Osteocyte (in vitro differentiated cells): ENCODE results near the gene DALRD3. TPM values are rescaled to one million over a fixed set of nuclear protein-coding genes. Genes with fewer than 3 reads are reported as not detected.
A peak's percentile ranks its signal among the peaks of the same experiment; 100 is the strongest.

Experiments
- DNase-seq: peaks from one replicate; pipeline ENCODE4 v3.0.0; 2021; ENCODE audit warnings: mixed read lengths; ENCODE audit not compliant: unreplicated experiment; ENCODE audit errors: extremely low spot score
- H3K27ac Mint-ChIP-seq: one replicate; pipeline ENCODE4 v1.8.0; 2021; ENCODE audit warnings: mild to moderate bottlenecking, mixed read lengths; ENCODE audit not compliant: unreplicated experiment
- H3K27me3 Mint-ChIP-seq: one replicate; pipeline ENCODE4 v1.8.0; 2021; ENCODE audit warnings: mixed read lengths; ENCODE audit not compliant: unreplicated experiment
- H3K36me3 Mint-ChIP-seq: one replicate; pipeline ENCODE4 v1.8.0; 2021; ENCODE audit warnings: mixed read lengths; ENCODE audit not compliant: unreplicated experiment
- H3K4me1 Mint-ChIP-seq: one replicate; pipeline ENCODE4 v1.8.0; 2021; ENCODE audit warnings: mixed read lengths; ENCODE audit not compliant: unreplicated experiment
- H3K4me3 Mint-ChIP-seq: one replicate; pipeline ENCODE4 v1.8.0; 2021; ENCODE audit warnings: mild to moderate bottlenecking, moderate library complexity, mixed read lengths; ENCODE audit not compliant: unreplicated experiment
- H3K9me3 Mint-ChIP-seq: one replicate; pipeline ENCODE4 v1.8.0; 2021; ENCODE audit warnings: mixed read lengths; ENCODE audit not compliant: unreplicated experiment
- total RNA-seq: library from RNA; stranded (reverse); gene quantifications from 2 replicates; pipeline ENCODE4 v1.2.1, GENCODE V29; 2021
- TF ChIP-seq, protein P1 (sequence below): fragments of 200-600 bp; sonication (generic); IDR thresholded peaks from 2 replicates; pipeline ENCODE4 v1.5.0; 2021; ENCODE audit warnings: antibody characterized with exemption, mild to moderate bottlenecking, moderate library complexity

The DALRD3 gene
- total RNA-seq, 1 donor from 2014 or later, result 22.8 TPM

DNA sequence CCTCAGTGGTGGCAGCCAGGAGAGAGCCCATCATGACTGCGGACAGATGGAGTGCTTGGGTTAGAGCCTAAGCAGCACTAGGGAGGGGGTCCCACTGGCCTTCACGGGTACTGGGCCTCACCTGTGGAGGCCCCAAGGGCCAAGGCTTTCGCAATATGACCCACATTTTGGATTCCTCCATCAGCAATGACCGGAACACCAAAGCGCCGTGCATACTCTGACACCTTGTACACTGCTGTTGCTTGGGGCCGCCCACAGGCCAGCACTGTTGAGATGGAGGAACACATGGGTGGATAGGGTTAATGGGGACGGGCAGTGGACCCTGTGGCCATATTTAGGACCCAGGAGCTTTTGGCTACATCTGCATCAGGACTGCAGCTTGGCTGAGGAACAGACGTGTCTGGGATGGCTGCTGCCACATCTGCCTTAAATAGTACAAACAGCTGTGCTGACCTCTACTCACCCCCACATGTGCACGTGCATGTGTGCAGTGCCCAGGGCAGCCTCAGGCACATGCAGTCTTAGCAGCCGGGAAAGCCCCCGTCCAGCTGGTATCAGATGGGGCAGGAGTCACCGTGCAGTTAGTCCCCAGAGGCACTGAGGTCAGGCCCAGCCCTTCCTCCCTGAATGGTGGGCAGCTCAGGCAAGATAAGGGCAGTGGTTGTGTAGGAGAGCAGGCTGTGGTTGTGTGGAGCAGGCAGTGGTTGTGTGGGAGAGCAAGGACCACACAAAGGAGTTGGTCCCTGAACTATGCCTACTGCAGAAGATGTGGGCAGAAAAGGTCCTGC lies 6.8 kb upstream of the DALRD3 start:
- no peak overlapping the region for H3K27ac Mint-ChIP-seq

DNA sequence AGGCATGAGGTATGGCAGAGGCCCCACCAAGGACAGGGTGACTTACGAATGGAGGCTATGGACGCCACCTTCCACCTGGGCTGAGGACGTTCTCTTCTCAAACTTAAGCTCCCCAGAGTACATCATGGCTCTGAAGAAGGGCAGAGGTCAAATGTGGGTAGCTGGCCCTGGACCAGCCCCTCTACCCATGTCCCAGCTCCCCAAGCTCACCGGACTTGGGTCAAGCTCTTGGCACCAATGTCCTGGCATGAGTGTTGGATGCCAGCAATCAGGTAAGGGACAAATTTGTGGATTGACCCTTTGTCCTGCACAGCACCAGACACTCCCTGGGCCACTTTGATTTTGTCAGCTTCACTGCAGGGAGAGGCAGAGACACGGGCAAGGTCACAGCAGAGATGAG lies 6.1 kb upstream of the DALRD3 start:
- H3K4me1 Mint-ChIP-seq, result peaks cover 35% of the 10 kb centered on the region
- TF ChIP-seq, protein P1, sequence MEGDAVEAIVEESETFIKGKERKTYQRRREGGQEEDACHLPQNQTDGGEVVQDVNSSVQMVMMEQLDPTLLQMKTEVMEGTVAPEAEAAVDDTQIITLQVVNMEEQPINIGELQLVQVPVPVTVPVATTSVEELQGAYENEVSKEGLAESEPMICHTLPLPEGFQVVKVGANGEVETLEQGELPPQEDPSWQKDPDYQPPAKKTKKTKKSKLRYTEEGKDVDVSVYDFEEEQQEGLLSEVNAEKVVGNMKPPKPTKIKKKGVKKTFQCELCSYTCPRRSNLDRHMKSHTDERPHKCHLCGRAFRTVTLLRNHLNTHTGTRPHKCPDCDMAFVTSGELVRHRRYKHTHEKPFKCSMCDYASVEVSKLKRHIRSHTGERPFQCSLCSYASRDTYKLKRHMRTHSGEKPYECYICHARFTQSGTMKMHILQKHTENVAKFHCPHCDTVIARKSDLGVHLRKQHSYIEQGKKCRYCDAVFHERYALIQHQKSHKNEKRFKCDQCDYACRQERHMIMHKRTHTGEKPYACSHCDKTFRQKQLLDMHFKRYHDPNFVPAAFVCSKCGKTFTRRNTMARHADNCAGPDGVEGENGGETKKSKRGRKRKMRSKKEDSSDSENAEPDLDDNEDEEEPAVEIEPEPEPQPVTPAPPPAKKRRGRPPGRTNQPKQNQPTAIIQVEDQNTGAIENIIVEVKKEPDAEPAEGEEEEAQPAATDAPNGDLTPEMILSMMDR, result no peak
- DNase-seq, result no peak
- peaks cover 30% of the 10 kb centered on the region for H3K36me3 Mint-ChIP-seq
- H3K27me3 Mint-ChIP-seq, result no peaks in the 10 kb centered on the region
- H3K4me3 Mint-ChIP-seq, result no peak overlapping the region
- H3K9me3 Mint-ChIP-seq, result no peaks in the 10 kb centered on the region
- H3K27ac Mint-ChIP-seq, result no peak overlapping the region

More for the DNA sequence above, 6.8 kb upstream of the DALRD3 start:
- no peak overlapping the region for H3K4me3 Mint-ChIP-seq
- no peaks in the 10 kb centered on the region for H3K9me3 Mint-ChIP-seq
- peaks cover 33% of the 10 kb centered on the region for H3K4me1 Mint-ChIP-seq
- no peaks in the 10 kb centered on the region for H3K27me3 Mint-ChIP-seq
- TF ChIP-seq, protein P1, result no peak
- peaks cover 30% of the 10 kb centered on the region for H3K36me3 Mint-ChIP-seq
- DNase-seq, result no peak

DNA sequence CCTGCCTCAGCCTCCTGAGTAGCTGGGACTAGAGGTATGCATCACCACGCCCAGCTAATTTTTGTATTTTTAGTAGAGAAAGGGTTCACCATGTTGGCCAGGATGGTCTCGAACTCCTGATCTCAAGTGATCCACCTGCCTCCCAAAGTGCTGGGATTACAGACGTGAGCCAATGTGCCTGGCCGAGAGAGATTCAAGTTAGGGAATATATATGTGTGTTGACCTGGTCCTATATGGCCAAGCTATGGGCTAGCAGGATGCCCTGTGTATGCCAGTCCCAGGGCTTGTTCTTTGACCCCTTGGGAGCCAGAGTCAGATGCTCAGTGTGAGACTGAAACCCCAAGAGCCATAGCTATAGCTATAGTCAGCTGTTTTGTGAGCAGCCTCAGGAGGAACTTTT lies 5.4 kb upstream of the DALRD3 start:
- TF ChIP-seq, protein P1, result no peak

DNA sequence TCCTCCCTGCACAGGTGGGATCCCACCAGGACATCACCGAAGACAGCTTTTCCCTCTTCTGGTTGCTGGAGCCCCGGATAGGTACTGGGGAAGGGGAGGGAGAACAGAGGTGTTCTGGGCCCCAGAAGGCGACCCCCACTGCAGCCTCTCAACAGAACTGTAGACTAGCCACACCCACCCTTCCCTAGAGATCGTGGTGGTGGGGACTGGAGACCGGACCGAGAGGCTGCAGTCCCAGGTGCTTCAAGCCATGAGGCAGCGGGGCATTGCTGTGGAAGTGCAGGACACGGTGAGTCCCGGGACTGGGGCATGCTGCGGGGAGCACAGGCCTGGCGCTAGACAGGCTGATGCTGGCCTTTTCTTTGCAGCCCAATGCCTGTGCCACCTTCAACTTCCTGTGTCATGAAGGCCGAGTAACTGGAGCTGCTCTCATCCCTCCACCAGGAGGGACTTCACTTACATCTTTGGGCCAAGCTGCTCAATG lies 4.3 kb upstream of the DALRD3 start:
- peak overlapping the region; percentile 90 for H3K4me3 Mint-ChIP-seq
- TF ChIP-seq, protein P1, result no peak
- no peaks in the 10 kb centered on the region for H3K27me3 Mint-ChIP-seq
- no peaks in the 10 kb centered on the region for H3K9me3 Mint-ChIP-seq
- H3K36me3 Mint-ChIP-seq, result peaks cover 30% of the 10 kb centered on the region
- DNase-seq, result no peak
- H3K27ac Mint-ChIP-seq, result peak overlapping the region; percentile 94
- peaks cover 33% of the 10 kb centered on the region for H3K4me1 Mint-ChIP-seq

More for the DNA sequence above, 5.4 kb upstream of the DALRD3 start:
- no peaks in the 10 kb centered on the region for H3K27me3 Mint-ChIP-seq
- H3K4me1 Mint-ChIP-seq, result peaks cover 39% of the 10 kb centered on the region
- peaks cover 30% of the 10 kb centered on the region for H3K36me3 Mint-ChIP-seq
- H3K9me3 Mint-ChIP-seq, result no peaks in the 10 kb centered on the region
- no peak for DNase-seq
- H3K4me3 Mint-ChIP-seq, result peak overlapping the region; percentile 90
- H3K27ac Mint-ChIP-seq, result no peak overlapping the region

DNA sequence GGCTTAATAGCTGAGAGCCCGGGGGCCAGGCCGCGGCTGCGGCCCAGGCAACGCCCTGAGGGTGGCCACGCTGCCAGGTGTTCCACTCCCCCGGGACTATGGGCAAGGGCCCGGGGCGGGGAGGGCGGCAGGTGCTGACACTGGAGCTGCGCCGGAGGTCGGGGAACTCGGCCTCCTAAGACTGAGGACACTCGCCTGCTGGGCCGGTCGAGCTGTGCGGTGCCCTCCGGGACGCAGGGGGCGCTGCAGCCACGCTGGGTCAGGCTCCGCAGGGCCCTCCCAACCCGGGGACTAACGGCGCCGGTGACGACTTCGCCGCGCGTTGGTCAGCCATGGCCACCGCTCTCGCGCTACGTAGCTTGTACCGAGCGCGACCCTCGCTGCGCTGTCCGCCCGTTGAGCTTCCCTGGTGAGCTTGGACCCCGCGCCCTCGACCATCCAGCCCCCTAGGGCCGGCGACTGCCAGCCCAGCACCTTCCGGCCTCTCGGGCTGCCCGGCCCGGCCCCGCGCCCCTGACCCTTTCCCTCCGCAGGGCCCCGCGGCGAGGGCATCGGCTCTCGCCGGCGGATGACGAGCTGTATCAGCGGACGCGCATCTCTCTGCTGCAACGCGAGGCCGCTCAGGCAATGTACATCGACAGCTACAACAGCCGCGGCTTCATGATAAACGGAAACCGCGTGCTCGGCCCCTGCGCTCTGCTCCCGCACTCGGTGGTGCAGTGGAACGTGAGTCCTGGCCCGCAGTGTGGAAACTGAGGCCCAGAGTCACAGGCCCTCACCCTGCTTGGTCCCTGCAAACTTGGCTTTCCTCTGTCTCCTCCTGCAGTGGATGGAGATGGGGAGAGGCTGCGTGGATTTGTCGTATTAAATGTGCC lies 3.7 kb upstream of the DALRD3 start, which contains the start of gene NDUFAF3:
NDUFAF3 (plus strand) TSS at position 309 of the 875 bp plus-strand sequence; CDS start at position 333, 24 bp downstream.
- Mint-ChIP-seq H3K27ac (peak within 1 kb of the TSS; percentile 94), H3K27me3 (no peaks in the 10 kb centered on the region), H3K4me3 (peak within 1 kb of the TSS; percentile 90), H3K9me3 (no peaks in the 10 kb centered on the region), H3K36me3 (peaks cover 27% of the 10 kb centered on the region), H3K4me1 (peaks cover 36% of the 10 kb centered on the region)
- TF ChIP-seq, protein P1, result peak; percentile 98
- peak; percentile 98 for DNase-seq
